ENCODE measurements around the gene JPH3. TPM values are rescaled to one million over a fixed set of nuclear protein-coding genes. Genes with fewer than 3 reads are reported as not detected.
A peak's percentile ranks its signal among the peaks of the same experiment; 100 is the strongest.

The JPH3 gene
- total RNA-seq, 2 experiments from 2014 or later = 0.14 to 0.19 TPM

DNA sequence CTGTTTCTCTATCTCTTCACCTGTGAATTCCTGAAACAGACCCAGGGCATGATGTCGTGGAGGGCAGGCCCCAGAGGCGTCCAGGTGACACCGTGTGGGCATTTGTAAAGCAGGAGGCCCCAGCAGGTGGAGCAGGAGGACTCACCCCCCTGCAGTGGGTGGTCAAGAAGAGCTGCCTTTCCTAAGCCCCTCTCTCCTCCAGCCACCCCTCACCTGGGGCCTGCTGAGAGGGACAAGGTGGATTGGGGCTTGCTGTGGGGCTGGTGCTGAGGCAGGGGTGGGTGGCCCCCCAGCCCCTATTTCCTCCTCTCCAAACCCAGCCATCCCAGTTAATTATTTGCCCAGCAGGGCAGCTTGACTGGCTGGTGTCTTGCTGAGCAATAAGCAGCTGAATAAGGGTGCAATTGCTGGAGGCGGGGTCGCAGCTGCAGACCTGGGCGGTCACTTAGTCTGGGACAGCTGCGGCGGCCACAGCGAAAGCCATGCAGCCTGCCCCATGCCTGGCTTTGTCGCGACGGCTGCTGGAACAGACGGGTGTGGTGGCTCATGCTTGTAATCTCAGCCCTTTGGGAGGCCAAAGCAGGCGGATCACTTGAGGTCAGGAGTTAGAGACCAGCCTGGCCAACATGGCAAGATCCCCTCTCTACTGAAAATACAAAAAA lies 56.4 kb downstream of the JPH3 start:
- ChIA-PET POLR2A (no interaction called here), CTCF (interaction anchor here (1.9 kb wide), 1 partner anchor 23 kb away, joined by 8 read pairs; no protein-coding TSS in a partner anchor)
- DNase-seq (no peak), ATAC-seq (no peak)
- H3K4me1 Mint-ChIP-seq = no peaks in the 10 kb centered on the region
- no peak overlapping the region for H3K4me3 Mint-ChIP-seq
- no peak overlapping the region for H3K27ac Mint-ChIP-seq
- H3K27me3 Mint-ChIP-seq = peaks cover 5% of the 10 kb centered on the region
- intact Hi-C loops (cut with DNase I, micrococcal nuclease) = no loop called here
- H3K36me3 Mint-ChIP-seq (ENCODE audit: low read depth) = no peaks in the 10 kb centered on the region
- no peaks in the 10 kb centered on the region for H3K9me3 Mint-ChIP-seq (ENCODE audit: low read depth)

DNA sequence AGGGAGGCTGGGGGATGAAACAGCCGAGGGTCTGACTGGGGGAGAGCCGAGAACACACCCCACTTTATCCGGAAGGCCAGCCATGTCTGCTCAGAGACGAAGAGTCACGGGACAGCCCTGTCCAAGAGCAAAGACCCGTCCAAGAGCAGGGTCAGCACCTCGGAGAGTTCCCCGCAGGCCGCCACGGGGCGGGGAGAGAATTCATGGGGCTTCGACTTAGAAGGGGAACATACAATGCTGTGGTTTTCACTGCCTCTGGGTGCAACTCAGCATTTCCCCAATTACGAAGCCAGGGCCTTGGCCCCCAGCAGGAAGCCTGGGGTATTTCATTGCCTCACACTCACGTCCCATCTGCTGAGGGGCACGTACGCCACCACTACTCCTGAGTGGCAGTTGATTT lies 59.3 kb downstream of the JPH3 start:
- H3K9me3 Mint-ChIP-seq (ENCODE audit: low read depth) = no peaks in the 10 kb centered on the region
- intact Hi-C loops (cut with DNase I, micrococcal nuclease) = no loop called here
- ChIA-PET POLR2A (no interaction called here), CTCF (no interaction called here)
- ATAC-seq = peak; percentile 39
- peaks cover 6% of the 10 kb centered on the region for H3K27me3 Mint-ChIP-seq
- H3K36me3 Mint-ChIP-seq (ENCODE audit: low read depth) = no peaks in the 10 kb centered on the region
- peak; percentile 58 for DNase-seq
- no peaks in the 10 kb centered on the region for H3K4me1 Mint-ChIP-seq
- H3K4me3 Mint-ChIP-seq = no peak overlapping the region
- no peak overlapping the region for H3K27ac Mint-ChIP-seq

GRCh38 chr16:87662254-87663204 lies 60.2 kb downstream of the JPH3 start:
- intact Hi-C loops (cut with DNase I, micrococcal nuclease) = no loop called here
- no peak for ATAC-seq
- POLR2A ChIA-PET = no interaction called here

GRCh38 chr16:87664792-87665191 lies 62.5 kb downstream of the JPH3 start:
- CTCF ChIA-PET = interaction anchor here (0.6 to 0.8 kb wide), 2 partner anchors 12 to 45 kb away, joined by 3 read pairs; no protein-coding TSS in a partner anchor

More at GRCh38 chr16:87662254-87663204, 60.2 kb downstream of the JPH3 start:
- no peaks in the 10 kb centered on the region for H3K9me3 Mint-ChIP-seq (ENCODE audit: low read depth)
- peaks cover 6% of the 10 kb centered on the region for H3K27me3 Mint-ChIP-seq
- H3K36me3 Mint-ChIP-seq (ENCODE audit: low read depth) = no peaks in the 10 kb centered on the region
- no peak overlapping the region for H3K4me3 Mint-ChIP-seq
- CTCF ChIA-PET = interaction anchor here (0.6 kb wide), 1 partner anchor 1381 kb away, joined by 4 read pairs; no protein-coding TSS in a partner anchor
- no peak overlapping the region for H3K27ac Mint-ChIP-seq
- no peak for DNase-seq
- H3K4me1 Mint-ChIP-seq = no peaks in the 10 kb centered on the region

DNA sequence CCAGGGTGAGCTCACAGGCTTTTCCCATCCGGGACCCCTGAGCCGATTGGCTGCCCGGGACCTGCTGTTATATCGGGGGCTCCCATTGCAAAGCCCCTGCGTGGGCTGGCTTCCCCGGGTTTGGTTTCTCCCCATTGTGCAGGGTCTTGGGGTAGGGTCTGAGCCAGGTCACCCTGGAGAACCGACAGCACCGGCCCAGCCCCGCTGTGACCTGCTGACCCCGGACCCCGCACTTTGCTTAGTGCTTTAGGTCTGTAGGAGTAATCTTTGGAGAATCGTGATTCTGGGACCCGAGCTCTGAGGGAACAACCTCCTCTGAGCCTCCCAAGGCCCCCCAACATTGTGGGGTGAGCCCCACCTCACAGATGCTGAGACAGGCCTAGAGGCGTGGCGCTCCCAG lies 62.9 kb downstream of the JPH3 start:
- Mint-ChIP-seq H3K36me3 (ENCODE audit: low read depth) (no peaks in the 10 kb centered on the region), H3K9me3 (ENCODE audit: low read depth) (no peaks in the 10 kb centered on the region), H3K4me3 (no peak overlapping the region), H3K27ac (no peak overlapping the region), H3K4me1 (no peaks in the 10 kb centered on the region), H3K27me3 (peaks cover 8% of the 10 kb centered on the region)
- intact Hi-C loops (cut with DNase I, micrococcal nuclease) = no loop called here
- ChIA-PET CTCF (interaction anchor here (0.6 to 0.8 kb wide), 2 partner anchors 12 to 45 kb away, joined by 3 read pairs; no protein-coding TSS in a partner anchor), POLR2A (no interaction called here)
- no peak for DNase-seq
- no peak for ATAC-seq

More at GRCh38 chr16:87664792-87665191, 62.5 kb downstream of the JPH3 start:
- Mint-ChIP-seq H3K4me1 (no peaks in the 10 kb centered on the region), H3K4me3 (no peak overlapping the region), H3K9me3 (ENCODE audit: low read depth) (no peaks in the 10 kb centered on the region), H3K27me3 (peaks cover 8% of the 10 kb centered on the region), H3K27ac (no peak overlapping the region), H3K36me3 (ENCODE audit: low read depth) (no peaks in the 10 kb centered on the region)
- intact Hi-C loops (cut with DNase I, micrococcal nuclease) = no loop called here
- POLR2A ChIA-PET = no interaction called here
- ATAC-seq (no peak), DNase-seq (no peak)

- H3K36me3 Mint-ChIP-seq (ENCODE audit: low read depth) = no peaks in the 10 kb centered on the region
- peaks cover 6% of the 10 kb centered on the region for H3K27me3 Mint-ChIP-seq
- intact Hi-C loops (cut with DNase I, micrococcal nuclease) = no loop called here
- no peak overlapping the region for H3K27ac Mint-ChIP-seq
- DNase-seq (no peak), ATAC-seq (no peak)
- CTCF ChIA-PET = no interaction called here
- H3K9me3 Mint-ChIP-seq (ENCODE audit: low read depth) = no peaks in the 10 kb centered on the region
- no peak overlapping the region for H3K4me3 Mint-ChIP-seq
- POLR2A ChIA-PET = no interaction called here
- H3K4me1 Mint-ChIP-seq = no peaks in the 10 kb centered on the region
Measured at GRCh38 chr16:87666919-87667318, 64.6 kb downstream of the JPH3 start.

GRCh38 chr16:87667443-87667842 lies 65.1 kb downstream of the JPH3 start:
- H3K27me3 Mint-ChIP-seq = peaks cover 4% of the 10 kb centered on the region

GRCh38 chr16:87667946-87668345 lies 65.6 kb downstream of the JPH3 start:
- ChIA-PET CTCF (no interaction called here), POLR2A (no interaction called here)
- Mint-ChIP-seq H3K9me3 (ENCODE audit: low read depth) (no peaks in the 10 kb centered on the region), H3K4me3 (no peak overlapping the region), H3K4me1 (no peaks in the 10 kb centered on the region), H3K27me3 (peaks cover 4% of the 10 kb centered on the region), H3K36me3 (ENCODE audit: low read depth) (no peaks in the 10 kb centered on the region), H3K27ac (no peak overlapping the region)
- DNase-seq = no peak
- ATAC-seq = no peak
- intact Hi-C loops (cut with DNase I, micrococcal nuclease) = no loop called here

More at GRCh38 chr16:87667443-87667842, 65.1 kb downstream of the JPH3 start:
- Mint-ChIP-seq H3K27ac (no peak overlapping the region), H3K9me3 (ENCODE audit: low read depth) (no peaks in the 10 kb centered on the region), H3K4me3 (no peak overlapping the region), H3K4me1 (no peaks in the 10 kb centered on the region), H3K36me3 (ENCODE audit: low read depth) (no peaks in the 10 kb centered on the region)
- DNase-seq = no peak
- POLR2A ChIA-PET = no interaction called here
- intact Hi-C loops (cut with DNase I, micrococcal nuclease) = no loop called here
- CTCF ChIA-PET = no interaction called here
- ATAC-seq = no peak

DNA sequence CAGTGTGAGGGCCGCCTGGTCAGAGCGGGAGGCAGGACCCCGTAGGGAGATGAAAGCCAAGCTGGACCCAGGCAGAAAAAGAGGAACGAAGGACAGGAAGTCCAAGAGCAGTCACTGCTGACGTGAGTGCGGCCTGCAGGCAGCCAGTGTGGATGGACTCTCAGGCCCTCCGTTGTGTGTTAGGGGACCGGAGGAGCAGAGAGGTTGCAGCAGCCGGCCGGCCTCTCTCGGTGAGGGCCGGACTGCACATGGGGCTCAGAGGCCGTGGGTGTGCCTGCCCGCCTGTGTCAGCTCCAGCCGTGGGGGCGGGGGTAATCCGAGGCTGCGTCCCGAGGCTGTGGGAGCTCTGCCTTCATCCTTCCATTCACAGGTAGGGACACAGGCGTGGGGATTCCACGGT lies 67.4 kb downstream of the JPH3 start:
- intact Hi-C loops (cut with DNase I, micrococcal nuclease) = no loop called here
- H3K27ac Mint-ChIP-seq = no peak overlapping the region
- peaks cover 2% of the 10 kb centered on the region for H3K27me3 Mint-ChIP-seq
- DNase-seq (no peak), ATAC-seq (no peak)
- no peaks in the 10 kb centered on the region for H3K36me3 Mint-ChIP-seq (ENCODE audit: low read depth)
- H3K4me1 Mint-ChIP-seq = no peaks in the 10 kb centered on the region
- no peak overlapping the region for H3K4me3 Mint-ChIP-seq
- CTCF ChIA-PET = interaction anchor here (0.7 kb wide), 1 partner anchor 34 kb away, joined by 3 read pairs; no protein-coding TSS in a partner anchor
- H3K9me3 Mint-ChIP-seq (ENCODE audit: low read depth) = no peaks in the 10 kb centered on the region
- POLR2A ChIA-PET = no interaction called here

GRCh38 chr16:87671221-87671620 lies 68.9 kb downstream of the JPH3 start:
- Mint-ChIP-seq H3K36me3 (ENCODE audit: low read depth) (no peaks in the 10 kb centered on the region), H3K4me3 (no peak overlapping the region), H3K27me3 (peaks cover 2% of the 10 kb centered on the region), H3K9me3 (ENCODE audit: low read depth) (no peaks in the 10 kb centered on the region), H3K27ac (no peak overlapping the region), H3K4me1 (no peaks in the 10 kb centered on the region)
- POLR2A ChIA-PET = no interaction called here
- CTCF ChIA-PET = no interaction called here
- ATAC-seq (no peak), DNase-seq (no peak)
- intact Hi-C loops (cut with DNase I, micrococcal nuclease) = no loop called here

DNA sequence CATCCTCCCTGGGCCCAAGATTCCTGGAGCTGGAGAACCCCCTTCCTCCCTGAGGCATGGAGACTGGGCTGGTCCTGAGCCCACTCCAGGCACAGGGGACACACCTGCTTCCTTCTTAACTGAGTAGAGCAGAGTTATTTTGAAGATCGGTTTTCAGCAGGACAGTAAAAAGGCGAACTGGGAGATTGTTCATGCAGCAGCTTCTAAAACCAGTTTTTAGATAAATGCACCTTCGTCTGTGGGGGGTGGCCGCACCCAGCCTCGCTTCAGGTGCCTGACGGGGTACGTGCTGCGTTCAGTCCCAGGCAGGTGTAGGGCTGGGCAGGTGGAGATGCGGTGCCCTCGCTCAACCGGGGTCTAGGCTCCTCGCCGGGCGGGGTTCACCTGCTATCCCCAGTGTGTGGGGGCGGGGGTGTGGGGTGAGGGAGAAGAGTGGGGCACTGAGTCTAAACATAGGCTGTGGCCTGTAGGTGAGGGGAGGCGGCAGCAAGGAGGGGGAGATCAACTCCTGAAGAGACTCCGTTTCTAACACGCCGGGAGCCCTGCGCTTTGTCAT lies 69.5 kb downstream of the JPH3 start:
- Mint-ChIP-seq H3K4me3 (no peak overlapping the region), H3K36me3 (ENCODE audit: low read depth) (no peaks in the 10 kb centered on the region), H3K9me3 (ENCODE audit: low read depth) (no peaks in the 10 kb centered on the region), H3K4me1 (no peaks in the 10 kb centered on the region), H3K27ac (no peak overlapping the region), H3K27me3 (peaks cover 2% of the 10 kb centered on the region)
- DNase-seq (no peak), ATAC-seq (no peak)
- intact Hi-C loops (cut with DNase I, micrococcal nuclease) = no loop called here
- ChIA-PET CTCF (interaction anchor here (0.7 kb wide), 1 partner anchor 97 kb away, joined by 3 read pairs; no protein-coding TSS in a partner anchor), POLR2A (no interaction called here)

All from activated CD4-positive, alpha-beta T cell treated with anti-CD3 and anti-CD28 coated beads for 36 hours (primary cell).